GM12872 (cell line): Measurements from ENCODE around the gene CNTN3.

ENCODE experiments used
- CTCF ChIP-seq: IDR thresholded peaks from 3 replicates; pipeline ENCODE4 v1.5.1; 2011; ENCODE audit warnings: low read depth, mild to moderate bottlenecking, low read length, moderate library complexity; ENCODE audit not compliant: insufficient read depth

Gene CNTN3

GRCh38 chr3:74592359-74592758, 22.1 kb downstream of the CNTN3 start:
- TF ChIP-seq CTCF = no peak

GRCh38 chr3:74591946-74592345, 22.5 kb downstream of the CNTN3 start:
- no peak for TF ChIP-seq CTCF

GRCh38 chr3:74591342-74591741, 23.1 kb downstream of the CNTN3 start:
- no peak for TF ChIP-seq CTCF

GRCh38 chr3:74590620-74591262, 23.7 kb downstream of the CNTN3 start:
- no peak for TF ChIP-seq CTCF

GRCh38 chr3:74584782-74585181, 29.7 kb downstream of the CNTN3 start:
- TF ChIP-seq CTCF = no peak

- no peak for TF ChIP-seq CTCF
Measured at GRCh38 chr3:74582982-74583381, 31.5 kb downstream of the CNTN3 start.

GRCh38 chr3:74575857-74576256, 38.6 kb downstream of the CNTN3 start:
- TF ChIP-seq CTCF = no peak
